ENCODE data around the gene BCDIN3D. TPM values are rescaled to one million over a fixed set of nuclear protein-coding genes. Genes with fewer than 3 reads are reported as not detected.
"Not testable (repeated sequence)": the region's sequence is repeated elsewhere in the genome, so short reads cannot be mapped to it uniquely, and the experiment has no call there.

Gene BCDIN3D
- polyA plus RNA-seq, 1 of the 3 experiments (the other 2 are of a cell fraction), result 2.3 TPM

DNA sequence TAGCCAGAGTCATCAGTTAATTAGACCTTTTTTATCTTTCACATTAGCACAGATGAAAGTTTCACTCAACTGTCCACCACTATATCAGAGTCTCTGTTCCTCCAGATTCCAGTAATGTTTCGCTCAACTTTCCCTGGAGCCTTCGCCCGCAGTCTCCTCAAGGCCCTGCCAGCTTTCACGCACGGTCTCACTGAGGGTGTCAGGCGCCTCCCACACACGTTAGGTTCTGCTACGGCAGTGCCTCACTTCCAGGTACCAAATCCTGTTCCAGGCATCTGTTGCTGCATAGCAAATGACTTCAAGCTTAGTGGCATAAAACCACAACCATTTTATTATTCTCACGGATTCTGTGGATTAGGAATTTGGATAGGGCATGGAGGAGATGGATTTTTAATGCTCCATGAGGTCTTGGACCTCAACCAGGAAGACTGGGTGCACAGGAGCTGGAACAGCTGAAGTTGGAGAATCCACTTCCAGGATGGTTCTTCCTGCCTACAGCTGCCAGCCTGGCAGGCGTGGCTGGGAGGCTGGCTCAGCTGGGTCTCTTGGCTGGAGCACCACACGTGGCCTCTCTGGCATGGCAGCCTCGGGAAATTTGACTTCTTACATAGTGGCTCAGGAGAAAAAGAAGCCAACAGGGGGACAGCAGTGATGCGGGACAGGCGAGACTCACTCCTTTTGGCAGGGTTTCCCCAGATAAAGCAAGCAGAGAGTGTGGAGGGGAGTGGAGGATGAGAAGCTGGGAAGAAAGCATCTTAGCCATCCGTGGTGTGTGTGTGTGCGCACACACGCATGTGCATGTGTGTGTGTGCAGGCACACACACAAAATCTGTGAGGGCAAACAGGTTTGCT lies 21.3 kb upstream of the BCDIN3D start (continued):
- no peak for TF ChIP-seq FOXM1 (IDR thresholded peaks at IDR 0.05; ENCODE audit: low read depth)
- no peak for TF ChIP-seq RFX5 (IDR thresholded peaks at IDR 0.05; ENCODE audit: low read length)
- no peak for TF ChIP-seq EP300 (IDR thresholded peaks at IDR 0.05; ENCODE audit: borderline replicate concordance in 1 of 2, low read depth in 1 of 2, low read length in 1 of 2)
- TF ChIP-seq SMC3 (IDR thresholded peaks at IDR 0.05; ENCODE audit: low read depth, low read length), result no peak

DNA sequence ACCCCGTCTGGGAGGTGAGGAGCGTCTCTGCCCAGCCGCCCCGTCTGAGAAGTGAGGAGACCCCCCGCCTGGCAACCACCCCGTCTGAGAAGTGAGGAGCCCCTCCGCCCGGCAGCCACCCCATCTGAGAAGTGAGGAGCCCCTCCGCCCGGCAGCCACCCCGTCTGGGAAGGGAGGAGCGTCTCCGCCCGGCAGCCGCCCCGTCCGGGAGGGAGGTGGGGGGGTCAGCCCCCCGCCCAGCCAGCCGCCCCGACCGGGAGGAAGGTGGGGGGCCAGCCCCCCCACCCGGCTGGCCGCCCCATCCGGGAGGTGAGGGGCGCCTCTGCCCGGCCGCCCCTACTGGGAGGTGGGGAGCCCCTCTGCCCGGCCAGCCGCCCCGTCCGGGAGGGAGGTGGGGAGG lies 18.0 kb upstream of the BCDIN3D start:
- H3K79me2 ChIP-seq (ENCODE audit: insufficient read depth); H3K27me3 ChIP-seq (ENCODE audit: insufficient read depth); H2AFZ ChIP-seq (ENCODE audit: low read depth); H3F3A ChIP-seq (replicated peaks; ENCODE audit: insufficient read depth); POLR2A ChIA-PET; H3K9me2 ChIP-seq; DNase-seq; H3K36me3 ChIP-seq (replicated peaks in 1 of 2; ENCODE audit: control insufficient read depth in 1 of 2, insufficient read depth in 2 of 2, low read length in 1 of 2); H3K9ac ChIP-seq; H3K4me1 ChIP-seq (ENCODE audit: control insufficient read depth in 1 of 2, insufficient read depth in 2 of 2, low read depth in 1 of 2, low read length in 1 of 2); H3K27ac ChIP-seq (ENCODE audit: low read depth in 2 of 2, low read length in 1 of 2); H3K4me3 ChIP-seq (ENCODE audit: low read depth in 2 of 2, low read length in 1 of 2); H3K4me2 ChIP-seq; H4K20me1 ChIP-seq (ENCODE audit: insufficient read depth); H3K9me3 ChIP-seq: not testable (repeated sequence)
- CTCF ChIA-PET, result interaction anchor here (14.1 kb wide), 1 partner anchor 109 kb away, joined by 312 read pairs; the partner anchor contains the start of gene AQP6
- 80% methylated on average over 3 of the region's 31 CpGs for WGBS (ENCODE audit: low lambda C conversion rate)

DNA sequence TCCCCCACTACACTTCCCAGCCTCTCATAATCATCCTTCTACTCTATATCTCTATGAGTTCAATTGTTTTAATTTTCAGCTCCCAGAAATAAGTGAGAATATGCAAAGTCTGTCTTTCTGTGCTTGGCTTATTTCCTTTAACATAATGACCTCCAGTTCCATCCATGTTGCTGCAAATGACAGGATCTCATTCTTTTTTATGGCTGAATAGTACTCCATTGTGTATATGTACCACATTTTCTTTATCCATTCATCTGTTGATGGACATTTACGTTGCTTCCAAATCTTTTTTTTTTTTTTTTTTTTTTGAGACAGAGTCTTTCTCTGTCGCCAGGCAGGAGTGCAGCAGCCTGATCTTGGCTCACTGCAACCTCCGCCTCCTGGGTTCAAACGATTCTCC lies 13.0 kb upstream of the BCDIN3D start:
- H3F3A ChIP-seq (replicated peaks; ENCODE audit: insufficient read depth); H3K4me2 ChIP-seq; H3K9ac ChIP-seq; H4K20me1 ChIP-seq (ENCODE audit: insufficient read depth); H2AFZ ChIP-seq (ENCODE audit: low read depth); H3K4me3 ChIP-seq (ENCODE audit: low read depth in 2 of 2, low read length in 1 of 2); H3K9me3 ChIP-seq; POLR2A ChIA-PET; H3K4me1 ChIP-seq (ENCODE audit: control insufficient read depth in 1 of 2, insufficient read depth in 2 of 2, low read depth in 1 of 2, low read length in 1 of 2); DNase-seq; H3K27ac ChIP-seq (ENCODE audit: low read depth in 2 of 2, low read length in 1 of 2); H3K9me2 ChIP-seq; H3K36me3 ChIP-seq (replicated peaks in 1 of 2; ENCODE audit: control insufficient read depth in 1 of 2, insufficient read depth in 2 of 2, low read length in 1 of 2); H3K79me2 ChIP-seq (ENCODE audit: insufficient read depth): not testable (repeated sequence)
- WGBS (ENCODE audit: low lambda C conversion rate), result 70% methylated on average over 4 of the region's 4 CpGs
- peaks cover 16% of the 10 kb centered on the region; the same call in 1 of the 2 replicates for H3K27me3 ChIP-seq (ENCODE audit: insufficient read depth)
- CTCF ChIA-PET, result interaction anchor here (0.6 to 2.1 kb wide), 5 partner anchors 9 to 215 kb away, joined by 3 to 10 read pairs (median 4); no protein-coding TSS in a partner anchor

DNA sequence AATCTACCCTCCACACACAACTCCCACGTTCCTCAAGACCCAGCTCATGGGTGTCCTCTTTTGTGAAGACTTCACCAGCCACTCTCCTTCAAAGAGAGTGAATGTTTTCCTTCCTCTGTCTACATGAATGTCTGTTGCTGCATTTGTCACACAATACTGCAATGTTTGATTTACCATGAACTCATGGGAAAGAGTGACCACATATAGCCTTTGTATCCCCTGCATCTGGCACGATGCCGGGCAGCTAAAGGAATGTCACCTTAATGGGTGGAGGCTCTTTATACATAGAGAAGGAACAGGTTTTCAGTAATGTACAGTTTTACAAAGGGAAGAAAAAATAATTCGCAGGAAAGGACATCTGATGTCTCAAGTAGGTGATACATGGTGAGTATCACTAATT lies 12.1 kb upstream of the BCDIN3D start:
- WGBS (ENCODE audit: low lambda C conversion rate), result 67% methylated on average over 4 of the region's 4 CpGs
- DNase-seq, result no peak
- no peaks in the 10 kb centered on the region for H3K79me2 ChIP-seq (ENCODE audit: insufficient read depth)
- no peaks in the 10 kb centered on the region for H3K36me3 ChIP-seq (replicated peaks in 1 of 2; ENCODE audit: control insufficient read depth in 1 of 2, insufficient read depth in 2 of 2, low read length in 1 of 2)
- no peak overlapping the region for H3K4me3 ChIP-seq (ENCODE audit: low read depth in 2 of 2, low read length in 1 of 2)
- no peaks in the 10 kb centered on the region for H4K20me1 ChIP-seq (ENCODE audit: insufficient read depth)
- H3K27ac ChIP-seq (ENCODE audit: low read depth in 2 of 2, low read length in 1 of 2), result no peak overlapping the region
- H2AFZ ChIP-seq (ENCODE audit: low read depth), result no peak overlapping the region
- no peaks in the 10 kb centered on the region for H3K9me2 ChIP-seq
- POLR2A ChIA-PET, result interaction anchor here (1.5 kb wide), 1 partner anchor 12 kb away, joined by 3 read pairs; the partner anchor contains the start of gene BCDIN3D
- CTCF ChIA-PET, result interaction anchor here (1.0 to 2.1 kb wide), 4 partner anchors 11 to 201 kb away, joined by 3 to 10 read pairs (median 6); no protein-coding TSS in a partner anchor
- TF ChIP-seq, protein P1, sequence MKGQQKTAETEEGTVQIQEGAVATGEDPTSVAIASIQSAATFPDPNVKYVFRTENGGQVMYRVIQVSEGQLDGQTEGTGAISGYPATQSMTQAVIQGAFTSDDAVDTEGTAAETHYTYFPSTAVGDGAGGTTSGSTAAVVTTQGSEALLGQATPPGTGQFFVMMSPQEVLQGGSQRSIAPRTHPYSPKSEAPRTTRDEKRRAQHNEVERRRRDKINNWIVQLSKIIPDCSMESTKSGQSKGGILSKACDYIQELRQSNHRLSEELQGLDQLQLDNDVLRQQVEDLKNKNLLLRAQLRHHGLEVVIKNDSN (IDR thresholded peaks at IDR 0.05; ENCODE audit: borderline replicate concordance, low read depth), result no peak
- TF ChIP-seq MEF2A (IDR thresholded peaks at IDR 0.05; ENCODE audit: borderline replicate concordance, low read depth) (no peak), GABPA (IDR thresholded peaks at IDR 0.05; ENCODE audit: low read depth) (no peak), RFX5 (IDR thresholded peaks at IDR 0.05; ENCODE audit: low read length) (no peak), SIN3A (IDR thresholded peaks at IDR 0.05; ENCODE audit: borderline replicate concordance, low read depth, low read length) (no peak), NFIC (IDR thresholded peaks at IDR 0.05; ENCODE audit: borderline replicate concordance) (no peak), RXRA (IDR thresholded peaks at IDR 0.05; ENCODE audit: borderline replicate concordance, low read depth) (no peak), TCF12 (IDR thresholded peaks at IDR 0.05) (no peak)
- TF ChIP-seq, protein P2, sequence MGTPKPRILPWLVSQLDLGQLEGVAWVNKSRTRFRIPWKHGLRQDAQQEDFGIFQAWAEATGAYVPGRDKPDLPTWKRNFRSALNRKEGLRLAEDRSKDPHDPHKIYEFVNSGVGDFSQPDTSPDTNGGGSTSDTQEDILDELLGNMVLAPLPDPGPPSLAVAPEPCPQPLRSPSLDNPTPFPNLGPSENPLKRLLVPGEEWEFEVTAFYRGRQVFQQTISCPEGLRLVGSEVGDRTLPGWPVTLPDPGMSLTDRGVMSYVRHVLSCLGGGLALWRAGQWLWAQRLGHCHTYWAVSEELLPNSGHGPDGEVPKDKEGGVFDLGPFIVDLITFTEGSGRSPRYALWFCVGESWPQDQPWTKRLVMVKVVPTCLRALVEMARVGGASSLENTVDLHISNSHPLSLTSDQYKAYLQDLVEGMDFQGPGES (IDR thresholded peaks at IDR 0.05; ENCODE audit: low read depth, low read length), result no peak
- H3K27me3 ChIP-seq (ENCODE audit: insufficient read depth), result peaks cover 16% of the 10 kb centered on the region; the same call in 1 of the 2 replicates
- H3K4me2 ChIP-seq, result no peak overlapping the region
- H3F3A ChIP-seq (replicated peaks; ENCODE audit: insufficient read depth), result no peaks in the 10 kb centered on the region
- no peak overlapping the region for H3K9ac ChIP-seq
- no peaks in the 10 kb centered on the region for H3K4me1 ChIP-seq (ENCODE audit: control insufficient read depth in 1 of 2, insufficient read depth in 2 of 2, low read depth in 1 of 2, low read length in 1 of 2)
- no peaks in the 10 kb centered on the region for H3K9me3 ChIP-seq
